Breast epithelium (tissue), 4 donors: Measurements from ENCODE around the gene IQGAP2. TPM values are rescaled to one million over a fixed set of nuclear protein-coding genes. Genes with fewer than 3 reads are reported as not detected.

Experiments
- DNase-seq, 2 donors: peaks; one replicate each; pipeline ENCODE4 v3.0.0-alpha.2; 2019; ENCODE audit warnings: low spot score in 2 of 2
- H3K27ac ChIP-seq, 2 donors: fragments of 200-600 bp; sonication (generic) in 1 of 2; one replicate each; pipeline ENCODE4 v1.5.1; 2016 to 2019; ENCODE audit warnings: mild to moderate bottlenecking in 1 of 2
- H3K27me3 ChIP-seq, 2 donors: fragments of 200-600 bp; sonication (generic) in 1 of 2; one replicate each; pipeline versions ENCODE4 v1.5.1 to v1.6.0; 2017 to 2019; ENCODE audit warnings: control low read depth in 1 of 2, mild to moderate bottlenecking in 1 of 2
- H3K36me3 ChIP-seq: fragments of 200-600 bp; one replicate; pipeline ENCODE4 v1.5.1; 2019
- H3K4me1 ChIP-seq, 2 donors: fragments of 200-600 bp; sonication (generic); one replicate each; pipeline ENCODE4 v1.5.1; 2016 to 2019; ENCODE audit warnings: control low read depth in 1 of 2
- H3K4me3 ChIP-seq, 3 donors: fragments of 200-600 bp; sonication (generic); 1 replicate in 2 of 3; 2 replicates in 1 of 3; pipeline ENCODE4 v1.5.1; 2016 to 2019; ENCODE audit warnings: mild to moderate bottlenecking in 3 of 3, moderate library complexity in 2 of 3
- H3K9me3 ChIP-seq, 2 donors: fragments of 200-600 bp; sonication (generic) in 1 of 2; one replicate each; pipeline ENCODE4 v1.5.1; 2016 to 2019; ENCODE audit warnings: control low read depth in 1 of 2
- CTCF ChIP-seq, 3 donors: fragments of 450-650 bp; IDR thresholded peaks; one replicate each; pipeline ENCODE4 v1.5.1; 2016 to 2017; ENCODE audit warnings: antibody characterized with exemption in 3 of 3, mild to moderate bottlenecking in 3 of 3, moderate library complexity in 3 of 3
- POLR2A ChIP-seq: fragments of 450-650 bp; IDR thresholded peaks from one replicate; pipeline ENCODE4 v1.6.1; 2016; ENCODE audit warnings: antibody characterized with exemption, mild to moderate bottlenecking, moderate library complexity
- POLR2AphosphoS5 ChIP-seq, 3 donors: sonication (generic); formaldehyde crosslinking; IDR thresholded peaks; one replicate each; pipeline ENCODE4 v1.6.1; 2017; ENCODE audit warnings: antibody characterized with exemption in 3 of 3
- intact Hi-C: fragments of 100-400 bp; cut with DNase I; formaldehyde crosslinking; loops from one replicate; pipeline ENCODE4 v1.15.1; 2023; ENCODE audit warnings: low total_unique reads
- total RNA-seq, 3 donors: library from RNA; depleted of rRNA; stranded (reverse); fragments of >200 nt; gene quantifications; one replicate each; pipeline ENCODE4 v1.1.0, GENCODE V29; 2016

IQGAP2 gene
- total RNA-seq, 3 donors from 2014 or later = 31.7 to 70.2 (median 44.6) TPM

- no peak for DNase-seq
- Histone ChIP-seq H3K4me3 (no peak overlapping the region), H3K36me3 (no peaks in the 10 kb centered on the region), H3K27ac (no peak overlapping the region), H3K4me1 (peaks cover 0 to 12% of the 10 kb centered on the region in 2 donors), H3K27me3 (no peaks in the 10 kb centered on the region), H3K9me3 (no peaks in the 10 kb centered on the region)
- TF ChIP-seq POLR2AphosphoS5 (IDR thresholded peaks at IDR 0.05) = no peak
- intact Hi-C loops = no loop called here
These were observed 126.6 kb downstream of the IQGAP2 start for GRCh38 chr5:76529464-76530344.

- no peak overlapping the region for H3K27ac ChIP-seq
- no peak overlapping the region for H3K4me3 ChIP-seq
- no peak for DNase-seq
- peaks cover 0 to 11% of the 10 kb centered on the region in 2 donors for H3K4me1 ChIP-seq
- TF ChIP-seq POLR2A (no peak), CTCF (IDR thresholded peaks at IDR 0.05) (no peak), POLR2AphosphoS5 (IDR thresholded peaks at IDR 0.05) (no peak)
- H3K9me3 ChIP-seq = no peaks in the 10 kb centered on the region
- no peaks in the 10 kb centered on the region for H3K27me3 ChIP-seq
- intact Hi-C loops = no loop called here
- no peaks in the 10 kb centered on the region for H3K36me3 ChIP-seq
These were observed 129.0 kb downstream of the IQGAP2 start for GRCh38 chr5:76532052-76532451.

- Histone ChIP-seq H3K4me3 (no peak overlapping the region), H3K9me3 (no peaks in the 10 kb centered on the region), H3K36me3 (no peaks in the 10 kb centered on the region), H3K4me1 (peaks cover 0 to 2% of the 10 kb centered on the region in 2 donors), H3K27ac (no peak overlapping the region), H3K27me3 (no peaks in the 10 kb centered on the region)
- TF ChIP-seq POLR2AphosphoS5 (IDR thresholded peaks at IDR 0.05) (no peak), CTCF (IDR thresholded peaks at IDR 0.05) (no peak), POLR2A (no peak)
- no peak for DNase-seq
- intact Hi-C loops = no loop called here
These were observed 129.9 kb downstream of the IQGAP2 start for GRCh38 chr5:76532973-76533372.

- intact Hi-C loops = no loop called here
- Histone ChIP-seq H3K27ac (no peak overlapping the region), H3K4me1 (no peaks in the 10 kb centered on the region), H3K4me3 (no peak overlapping the region), H3K36me3 (no peaks in the 10 kb centered on the region), H3K9me3 (no peaks in the 10 kb centered on the region), H3K27me3 (no peaks in the 10 kb centered on the region)
- DNase-seq = no peak
- no peak for TF ChIP-seq POLR2AphosphoS5 (IDR thresholded peaks at IDR 0.05)
These were observed 132.5 kb downstream of the IQGAP2 start for GRCh38 chr5:76535577-76535976.

GRCh38 chr5:76537073-76537543 is 134.0 kb downstream of the IQGAP2 start:
- intact Hi-C loops = no loop called here
- no peak overlapping the region for H3K27ac ChIP-seq
- no peak overlapping the region for H3K4me3 ChIP-seq
- H3K4me1 ChIP-seq = no peaks in the 10 kb centered on the region
- no peaks in the 10 kb centered on the region for H3K27me3 ChIP-seq
- H3K9me3 ChIP-seq = no peaks in the 10 kb centered on the region
- H3K36me3 ChIP-seq = no peaks in the 10 kb centered on the region
- no peak for DNase-seq
- TF ChIP-seq POLR2A = no peak
- no peak for TF ChIP-seq POLR2AphosphoS5 (IDR thresholded peaks at IDR 0.05)
- no peak for TF ChIP-seq CTCF (IDR thresholded peaks at IDR 0.05)

GRCh38 chr5:76542241-76542640 is 139.2 kb downstream of the IQGAP2 start:
- H3K4me1 ChIP-seq = no peaks in the 10 kb centered on the region
- no peaks in the 10 kb centered on the region for H3K27me3 ChIP-seq
- H3K27ac ChIP-seq = peak overlapping the region in 1 of 2 donors; percentile 60
- H3K36me3 ChIP-seq = no peaks in the 10 kb centered on the region
- no peak for DNase-seq
- intact Hi-C loops = no loop called here
- H3K9me3 ChIP-seq = no peaks in the 10 kb centered on the region
- TF ChIP-seq POLR2AphosphoS5 (IDR thresholded peaks at IDR 0.05) = no peak
- no peak for TF ChIP-seq POLR2A
- TF ChIP-seq CTCF (IDR thresholded peaks at IDR 0.05) = no peak
- H3K4me3 ChIP-seq = no peak overlapping the region
